Posterior cingulate gyrus (tissue), 11 donors: ENCODE data around the gene OR51V1.
"Not testable (repeated sequence)": the region's sequence is repeated elsewhere in the genome, so short reads cannot be mapped to it uniquely, and the experiment has no call there.

ENCODE experiments used
- DNase-seq, 10 donors: peaks; one replicate each; pipeline versions ENCODE4 v3.0.0 to v3.0.0-alpha.2; 2020 to 2021; ENCODE audit warnings: mixed read lengths in 3 of 10
- intact Hi-C: fragments of 100-400 bp; cut with DNase I; formaldehyde crosslinking; loops from one replicate; pipeline ENCODE4 v1.15.1; 2023

The OR51V1 gene

DNA sequence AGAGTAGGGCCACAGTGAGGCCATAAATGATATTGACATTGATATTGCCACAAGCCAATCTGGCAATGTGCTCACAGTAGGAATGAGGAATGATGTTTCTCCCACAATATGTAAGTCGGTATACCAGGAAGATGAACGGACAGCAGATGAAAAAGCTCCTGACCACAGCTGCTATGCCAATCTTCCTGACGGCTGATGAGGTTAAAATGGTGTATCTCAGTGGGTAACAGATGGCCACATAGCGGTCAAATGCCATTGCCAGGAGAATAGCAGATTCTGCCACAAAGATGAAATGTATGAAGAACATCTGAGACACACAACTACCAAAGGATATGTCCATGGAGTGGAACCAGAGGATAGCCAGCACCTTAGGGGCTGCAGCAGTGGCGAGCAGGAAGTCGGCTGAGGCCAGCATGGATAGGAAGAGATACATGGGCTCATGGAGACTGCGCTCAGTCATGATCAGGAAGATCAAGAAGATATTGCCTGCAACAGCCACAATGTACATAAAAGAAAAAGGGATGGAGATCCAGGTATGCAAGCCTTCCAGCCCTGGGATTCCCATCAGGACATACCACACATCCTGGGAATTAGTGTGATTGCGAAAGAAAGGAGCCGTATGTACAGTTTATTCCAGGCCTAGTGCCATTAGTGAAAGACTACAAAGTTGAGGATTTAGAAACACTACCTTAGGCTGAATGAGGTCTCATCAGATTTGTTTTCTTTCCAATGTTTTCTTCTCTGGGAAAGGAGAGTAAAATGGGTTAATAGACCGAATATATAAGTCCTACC, 22.2 kb downstream of the OR51V1 start:
- intact Hi-C loops: no loop called here
- DNase-seq: no peak

DNA sequence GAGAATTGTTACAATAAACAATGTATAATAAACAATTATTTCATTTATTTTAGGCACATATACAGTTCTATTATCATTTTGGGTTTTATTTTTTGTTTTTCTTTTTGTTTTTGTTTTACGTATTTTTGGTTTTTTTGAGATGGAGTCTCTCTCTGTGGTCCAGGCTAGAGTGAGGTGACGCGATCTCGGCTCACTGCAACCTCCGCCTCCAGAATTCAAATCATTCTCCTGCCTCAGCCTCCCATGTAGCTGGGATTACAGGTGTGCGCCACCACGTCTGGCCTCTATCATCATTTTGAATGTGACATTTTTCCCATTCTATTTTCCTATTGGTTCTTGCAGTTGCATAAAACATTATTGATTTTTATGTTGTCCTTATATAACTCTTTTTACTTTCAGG, 25.5 kb downstream of the OR51V1 start:
- intact Hi-C loops: no loop called here
- no peak for DNase-seq

DNA sequence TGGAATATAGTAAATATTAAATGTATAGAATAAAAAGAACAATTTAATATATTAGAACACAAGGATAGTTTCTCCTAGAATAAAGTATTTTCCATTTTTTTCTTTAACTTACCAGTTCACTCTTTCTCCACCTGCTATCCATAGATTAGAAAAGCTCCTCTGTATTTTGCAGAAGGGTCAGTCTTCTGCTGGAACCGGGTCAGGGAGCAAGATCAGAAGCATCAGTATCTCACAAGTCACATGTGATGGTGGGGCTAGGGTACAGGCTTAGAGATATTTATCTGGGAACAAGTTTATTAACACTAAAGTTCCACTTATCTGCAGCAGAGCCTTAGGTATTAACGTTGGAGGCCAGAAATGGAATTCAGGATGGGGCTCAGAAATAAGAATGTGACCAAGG, 28.6 kb downstream of the OR51V1 start:
- intact Hi-C loops: no loop called here
- DNase-seq: no peak

DNA sequence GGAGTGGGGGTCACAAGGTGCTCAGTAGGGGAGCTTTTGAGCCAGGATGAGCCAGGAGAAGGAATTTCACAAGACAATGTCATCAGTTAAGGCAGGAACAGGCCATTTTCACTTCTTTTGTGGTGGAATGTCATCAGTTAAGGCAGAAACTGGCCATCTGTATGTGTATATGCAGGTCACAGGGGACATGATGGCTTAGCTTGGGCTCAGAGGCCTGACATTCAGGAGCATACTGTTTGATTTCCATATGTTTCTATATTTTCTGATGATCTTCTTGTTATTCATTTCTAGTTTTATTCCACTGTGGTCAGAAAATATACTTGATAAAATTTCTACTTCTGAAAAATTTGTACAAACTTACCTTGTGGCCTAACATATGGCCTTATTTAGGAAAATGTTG, 34.6 kb downstream of the OR51V1 start:
- intact Hi-C loops, DNase-seq: not testable (repeated sequence)

DNA sequence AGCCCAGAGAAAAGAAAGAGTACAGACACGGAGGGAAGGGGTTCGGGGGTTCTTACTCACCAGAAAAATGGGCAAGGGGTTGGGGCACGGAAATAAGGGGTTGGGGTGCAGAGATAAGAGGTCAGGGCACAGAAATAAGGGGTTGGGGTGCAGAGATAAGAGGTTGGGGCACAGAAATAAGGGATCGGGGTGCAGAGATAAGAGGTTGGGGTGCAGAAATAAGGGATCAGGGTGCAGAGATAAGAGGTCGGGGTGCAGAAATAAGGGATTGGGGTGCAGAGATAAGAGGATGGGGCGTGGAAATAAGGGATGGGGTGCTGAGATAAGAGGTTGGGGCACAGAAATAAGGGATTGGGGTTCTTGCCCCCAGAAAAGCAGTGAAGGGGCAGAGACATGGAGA, 35.7 kb downstream of the OR51V1 start:
- intact Hi-C loops, DNase-seq: not testable (repeated sequence)

DNA sequence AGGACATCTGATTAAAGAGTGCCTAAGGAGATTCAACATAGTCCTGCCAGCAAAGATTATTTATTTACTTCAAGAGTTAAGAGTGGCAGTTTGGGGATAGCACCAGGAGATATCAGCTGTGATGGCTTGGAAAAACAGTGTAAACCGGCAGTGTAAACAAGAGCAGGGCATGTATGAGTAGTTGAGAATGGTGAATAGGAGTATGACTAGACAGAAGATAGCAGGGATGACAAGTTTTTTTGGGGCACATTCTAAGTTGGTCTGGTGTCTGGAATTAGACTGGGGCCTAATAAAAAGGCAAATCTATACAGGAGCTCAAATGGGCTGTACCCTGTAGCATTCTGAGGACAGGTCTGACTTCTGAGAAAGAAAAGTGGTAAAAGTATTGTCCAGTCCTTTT, 39.4 kb downstream of the OR51V1 start:
- intact Hi-C loops, DNase-seq: not testable (repeated sequence)

DNA sequence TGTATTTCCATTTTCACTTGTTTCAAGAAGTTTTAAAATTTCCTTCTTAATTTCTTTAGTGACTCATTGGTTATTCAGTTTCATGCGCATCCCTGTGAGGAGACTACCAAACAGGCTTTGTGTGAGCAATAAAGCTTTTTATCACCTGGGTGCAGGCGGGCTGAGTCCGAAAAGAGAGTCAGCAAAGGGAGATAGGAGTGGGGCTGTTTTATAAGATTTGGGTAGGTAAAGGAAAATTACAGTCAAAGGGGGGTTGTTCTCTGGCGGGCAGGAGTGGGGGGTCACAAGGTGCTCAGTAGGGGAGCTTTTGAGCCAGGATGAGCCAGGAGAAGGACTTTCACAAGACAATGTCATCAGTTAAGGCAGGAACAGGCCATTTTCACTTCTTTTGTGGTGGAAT, 40.3 kb downstream of the OR51V1 start:
- intact Hi-C loops: not testable (repeated sequence)

DNA sequence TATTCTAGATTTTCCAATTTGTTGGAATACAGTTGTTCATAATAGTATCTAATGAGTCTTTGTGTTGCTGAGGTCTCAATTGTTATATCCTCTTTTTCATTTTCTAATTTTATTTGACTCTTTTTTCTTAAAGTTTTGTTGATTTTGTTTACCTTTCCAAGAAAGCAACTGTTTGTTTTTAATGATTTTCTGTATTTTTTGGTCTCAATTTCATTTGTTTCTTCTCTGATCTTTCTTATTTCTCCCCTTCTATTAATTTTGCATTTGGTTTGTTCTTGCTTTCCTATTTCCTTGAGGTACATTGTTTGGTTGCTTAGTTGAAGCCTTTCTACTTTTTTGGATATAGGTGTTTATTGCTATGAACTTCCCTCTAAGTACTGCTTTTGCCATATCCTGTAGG, 40.7 kb downstream of the OR51V1 start:
- no peak for DNase-seq
- intact Hi-C loops: no loop called here

More for the DNA sequence above, 40.3 kb downstream of the OR51V1 start:
- not testable (repeated sequence) for DNase-seq

DNA sequence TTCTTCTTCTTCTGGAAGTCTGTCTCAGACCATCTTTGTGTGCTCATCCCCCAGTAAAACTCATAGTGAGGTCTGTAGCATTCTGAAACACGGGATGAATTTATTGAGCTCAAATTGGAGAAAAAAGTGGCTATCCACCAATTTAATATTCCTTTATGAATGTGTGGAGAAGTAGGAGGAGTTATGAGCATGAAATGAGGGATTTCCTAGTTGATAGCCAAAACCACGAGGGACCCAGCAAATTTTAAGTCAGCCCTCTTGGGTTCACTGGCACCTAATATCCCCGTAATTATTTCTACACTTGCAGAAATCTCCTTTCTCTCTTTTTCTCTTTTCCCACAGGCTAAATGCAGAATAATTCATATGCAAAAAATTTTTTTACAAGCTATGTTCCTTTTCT, 45.8 kb downstream of the OR51V1 start, which contains the start of gene OR52A1:
Gene OR52A1 (minus strand): TSS at position 101 of the 400 bp plus-strand sequence. CDS start 2,388 bp downstream, outside the sequence.
- intact Hi-C loops: no loop called here

DNA sequence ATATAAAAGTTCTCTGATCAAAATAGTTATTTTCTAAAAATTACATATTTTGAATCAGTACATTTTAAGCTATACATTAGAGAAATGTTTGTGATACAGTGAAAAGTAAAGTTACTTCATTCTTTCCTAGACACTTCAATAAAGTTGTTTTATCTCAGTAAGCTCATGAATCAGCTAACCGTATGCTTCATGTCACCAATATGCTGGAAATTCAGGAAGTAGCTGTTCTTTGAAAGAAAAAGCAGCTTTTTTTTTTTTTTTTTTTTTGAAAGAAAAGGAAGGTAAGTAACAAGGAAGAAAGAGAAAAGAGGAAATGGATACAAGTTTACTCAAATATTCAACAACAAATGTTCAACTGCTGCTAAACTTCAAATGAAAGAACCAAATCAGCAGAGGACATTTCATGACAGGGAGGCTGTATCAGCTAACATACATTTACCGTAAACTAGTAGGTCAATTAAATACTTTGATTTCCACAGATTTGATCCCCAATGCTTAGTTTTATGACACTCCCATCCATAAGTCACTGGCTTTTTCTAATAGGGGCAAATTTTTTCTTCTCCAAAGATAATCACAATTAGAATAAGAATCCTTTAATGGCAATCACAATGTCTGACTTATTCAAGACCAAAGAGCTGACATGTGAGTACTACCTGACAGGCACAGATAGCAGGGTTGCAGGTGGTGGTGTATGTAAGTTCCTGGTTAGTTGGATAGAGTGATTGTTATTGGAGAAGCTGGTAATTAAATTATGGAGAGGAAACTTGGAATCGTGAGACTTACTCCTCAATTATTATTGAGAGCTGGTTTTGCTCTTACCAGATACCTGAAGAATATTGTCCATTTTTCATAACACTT, 46.7 kb downstream of the OR51V1 start:
- intact Hi-C loops: no loop called here
- no peak for DNase-seq

More for the DNA sequence above, 45.8 kb downstream of the OR51V1 start, which contains the start of gene OR52A1:
- DNase-seq: no peak

DNA sequence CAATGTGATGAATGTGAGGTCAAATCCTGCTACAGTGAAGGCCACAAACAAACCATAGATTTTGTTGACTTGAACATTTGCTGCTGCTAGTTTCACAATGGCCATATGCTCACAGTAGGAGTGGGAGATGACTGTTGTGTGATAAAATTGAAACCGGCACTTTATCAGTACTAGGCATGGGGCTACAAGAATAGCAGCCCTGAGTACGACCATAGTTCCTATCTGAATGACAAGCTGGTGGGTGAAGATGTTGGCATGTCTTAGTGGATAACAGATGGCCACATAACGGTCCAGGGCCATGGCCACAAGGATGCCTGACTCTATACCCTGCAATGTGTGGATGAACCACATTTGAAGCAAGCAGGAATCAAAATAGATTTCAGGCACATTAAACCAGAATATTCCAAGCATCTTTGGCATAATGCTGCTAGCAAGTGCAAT, 48.7 kb downstream of the OR51V1 start:
- DNase-seq: peak in 1 of 10 donors; percentile 2
- intact Hi-C loops: no loop called here
